Esophagus squamous epithelium (tissue), 5 donors: ENCODE results near the gene OPCML. TPM values are rescaled to one million over a fixed set of nuclear protein-coding genes. Genes with fewer than 3 reads are reported as not detected.

ENCODE experiments used
- DNase-seq: peaks from one replicate; lab custom pipeline; 2025; lab: John Stamatoyannopoulos, UW
- H3K27ac ChIP-seq, 4 donors: fragments of 200-600 bp; sonication (generic); one replicate each; pipeline ENCODE4 v1.5.1; 2016 to 2019; ENCODE audit warnings: mild to moderate bottlenecking in 1 of 4
- H3K27me3 ChIP-seq, 4 donors: fragments of 200-600 bp; sonication (generic); 1 replicate in 3 of 4; 2 replicates in 1 of 4; pipeline versions ENCODE4 v1.5.1 to v1.6.0; 2017 to 2021; ENCODE audit warnings: antibody characterized with exemption in 1 of 4
- H3K36me3 ChIP-seq, 3 donors: fragments of 200-600 bp; sonication (generic); one replicate each; pipeline ENCODE4 v1.5.1; 2016 to 2019
- H3K4me1 ChIP-seq, 3 donors: fragments of 200-600 bp; sonication (generic); one replicate each; pipeline ENCODE4 v1.5.1; 2017 to 2019
- H3K4me3 ChIP-seq, 4 donors: fragments of 200-600 bp; sonication (generic); 1 replicate in 3 of 4; 2 replicates in 1 of 4; pipeline ENCODE4 v1.5.1; 2016 to 2019; ENCODE audit warnings: mild to moderate bottlenecking in 2 of 4, moderate library complexity in 1 of 4
- H3K9me3 ChIP-seq, 3 donors: fragments of 200-600 bp; sonication (generic); one replicate each; pipeline ENCODE4 v1.5.1; 2016 to 2019
- CTCF ChIP-seq, 6 experiments: fragments of 450-650 bp in 4 of 6; fragments of 200-600 bp in 2 of 6; sonication (generic) in 2 of 6; IDR thresholded peaks; one replicate each; pipeline ENCODE4 v1.5.1; 2016 to 2019; ENCODE audit warnings: antibody characterized with exemption in 6 of 6, mild to moderate bottlenecking in 4 of 6, moderate library complexity in 4 of 6
- POLR2A ChIP-seq, 4 donors: fragments of 450-650 bp; IDR thresholded peaks; one replicate each; pipeline ENCODE4 v1.6.1; 2017; ENCODE audit warnings: antibody characterized with exemption in 4 of 4, mild to moderate bottlenecking in 4 of 4, moderate library complexity in 3 of 4
- WGBS, 2 donors: methylation state at CpG; one replicate each; pipeline ENCODE4 v1.1.5; 2018; 5-methylcytosine and 5-hydroxymethylcytosine counted together
- intact Hi-C: fragments of 100-400 bp; cut with DNase I; formaldehyde crosslinking; loops from one replicate; pipeline ENCODE4 v1.15.0; 2022
- total RNA-seq, 4 donors: library from RNA; depleted of rRNA; stranded (reverse); fragments of >200 nt; gene quantifications; one replicate each; pipeline ENCODE4 v1.1.0, GENCODE V29; 2016
- donor health status: DM: yes; HTN: yes; CAD: no.

The OPCML gene
- total RNA-seq, 4 donors from 2014 or later = under 0.01 TPM; not detected in 3

- no peak overlapping the region for H3K4me3 ChIP-seq
- intact Hi-C loops = no loop called here
- H3K27me3 ChIP-seq = peaks cover 0 to 8% (median 0%) of the 10 kb centered on the region in 4 donors
- H3K36me3 ChIP-seq = no peaks in the 10 kb centered on the region
- H3K4me1 ChIP-seq = peaks cover 0 to 13% (median 0%) of the 10 kb centered on the region in 3 donors
- WGBS, 2 donors = 46 to 50% methylated on average over 7 to 8 of the region's 8 CpGs
- no peak overlapping the region for H3K27ac ChIP-seq
- H3K9me3 ChIP-seq = no peaks in the 10 kb centered on the region
- no peak for DNase-seq
- TF ChIP-seq CTCF (IDR thresholded peaks at IDR 0.05) = no peak
- TF ChIP-seq POLR2A (IDR thresholded peaks at IDR 0.05) = no peak
Observed at GRCh38 chr11:133383201-133383600, 149.1 kb downstream of the OPCML start.

- DNase-seq = no peak
- 23 to 41% methylated on average over 9 to 12 of the region's 12 CpGs for WGBS, 2 donors
- TF ChIP-seq POLR2A (IDR thresholded peaks at IDR 0.05) (no peak), CTCF (IDR thresholded peaks at IDR 0.05) (no peak)
- no peaks in the 10 kb centered on the region for H3K36me3 ChIP-seq
- H3K9me3 ChIP-seq = no peaks in the 10 kb centered on the region
- H3K4me3 ChIP-seq = no peak overlapping the region
- H3K27ac ChIP-seq = no peak overlapping the region
- intact Hi-C loops = no loop called here
- peaks cover 0 to 8% (median 0%) of the 10 kb centered on the region in 4 donors for H3K27me3 ChIP-seq
- peaks cover 0 to 13% (median 0%) of the 10 kb centered on the region in 3 donors for H3K4me1 ChIP-seq
Observed at GRCh38 chr11:133382131-133382812, 150.0 kb downstream of the OPCML start.

- Histone ChIP-seq H3K9me3 (no peaks in the 10 kb centered on the region), H3K27me3 (peaks cover 0 to 8% (median 0%) of the 10 kb centered on the region in 4 donors), H3K4me3 (no peak overlapping the region), H3K4me1 (peaks cover 0 to 13% (median 0%) of the 10 kb centered on the region in 3 donors), H3K27ac (no peak overlapping the region), H3K36me3 (no peaks in the 10 kb centered on the region)
- WGBS, 2 donors = 32 to 50% methylated on average over 3 of the region's 3 CpGs
- TF ChIP-seq CTCF (IDR thresholded peaks at IDR 0.05) (no peak), POLR2A (IDR thresholded peaks at IDR 0.05) (no peak)
- DNase-seq = no peak
- intact Hi-C loops = no loop called here
Observed at GRCh38 chr11:133381761-133382130, 150.6 kb downstream of the OPCML start.

- 20 to 35% methylated on average over 8 of the region's 8 CpGs for WGBS, 2 donors
- Histone ChIP-seq H3K27ac (no peak overlapping the region), H3K9me3 (no peaks in the 10 kb centered on the region), H3K4me1 (no peaks in the 10 kb centered on the region), H3K4me3 (no peak overlapping the region), H3K36me3 (no peaks in the 10 kb centered on the region), H3K27me3 (no peaks in the 10 kb centered on the region)
- intact Hi-C loops = no loop called here
- TF ChIP-seq CTCF (IDR thresholded peaks at IDR 0.05) (no peak), POLR2A (IDR thresholded peaks at IDR 0.05) (no peak)
- DNase-seq = no peak
Observed at GRCh38 chr11:133366147-133366546, 166.2 kb downstream of the OPCML start.

- TF ChIP-seq CTCF (IDR thresholded peaks at IDR 0.05) = no peak
- no peak for TF ChIP-seq POLR2A (IDR thresholded peaks at IDR 0.05)
- no peak overlapping the region for H3K4me3 ChIP-seq
Observed at GRCh38 chr11:133362916-133363315, 169.4 kb downstream of the OPCML start.

More at GRCh38 chr11:133362916-133363315, 169.4 kb downstream of the OPCML start:
- H3K27ac ChIP-seq = no peak overlapping the region
- no peaks in the 10 kb centered on the region for H3K9me3 ChIP-seq
- H3K36me3 ChIP-seq = no peaks in the 10 kb centered on the region
- H3K27me3 ChIP-seq = no peaks in the 10 kb centered on the region
- DNase-seq = no peak
- WGBS, 2 donors = 73 to 81% methylated on average over 1 to 5 of the region's 15 CpGs
- intact Hi-C loops = no loop called here
- no peaks in the 10 kb centered on the region for H3K4me1 ChIP-seq
